Activated gamma-delta T cell (primary cell): Measurements from ENCODE around the gene C2CD4C.
"Not testable (repeated sequence)": the region's sequence is repeated elsewhere in the genome, so short reads cannot be mapped to it uniquely, and the experiment has no call there.

Experiments used
- DNase-seq: peaks from one replicate; lab custom pipeline; 2025; lab: John Stamatoyannopoulos, UW

Gene C2CD4C

GRCh38 chr19:382578-382977 is 26.4 kb downstream of the C2CD4C start:
- DNase-seq = not testable (repeated sequence)

GRCh38 chr19:381901-382300 is 27.0 kb downstream of the C2CD4C start:
- DNase-seq = not testable (repeated sequence)

- not testable (repeated sequence) for DNase-seq
Measured at GRCh38 chr19:380618-381219, 28.2 kb downstream of the C2CD4C start.

- DNase-seq = no peak
Measured at GRCh38 chr19:379796-380195, 29.2 kb downstream of the C2CD4C start.

GRCh38 chr19:378706-379105 is 30.2 kb downstream of the C2CD4C start:
- no peak for DNase-seq

GRCh38 chr19:377801-378581 is 31.0 kb downstream of the C2CD4C start:
- no peak for DNase-seq

GRCh38 chr19:376111-376470 is 32.9 kb downstream of the C2CD4C start:
- no peak for DNase-seq

- DNase-seq = no peak
Measured at GRCh38 chr19:375395-376110, 33.4 kb downstream of the C2CD4C start.

GRCh38 chr19:374886-375235 is 34.1 kb downstream of the C2CD4C start:
- no peak for DNase-seq

- DNase-seq = no peak
Measured at GRCh38 chr19:374183-374885, 34.6 kb downstream of the C2CD4C start.

- no peak for DNase-seq
Measured at GRCh38 chr19:373391-374182, 35.4 kb downstream of the C2CD4C start.

GRCh38 chr19:372306-372890 is 36.5 kb downstream of the C2CD4C start:
- no peak for DNase-seq

- DNase-seq = no peak
Measured at GRCh38 chr19:371501-372168, 37.3 kb downstream of the C2CD4C start.

- DNase-seq = no peak
Measured at GRCh38 chr19:370641-371330, 38.2 kb downstream of the C2CD4C start.

- no peak for DNase-seq
Measured at GRCh38 chr19:369876-370275, 39.1 kb downstream of the C2CD4C start.

GRCh38 chr19:369256-369655 is 39.7 kb downstream of the C2CD4C start:
- no peak for DNase-seq

GRCh38 chr19:368630-369024 is 40.3 kb downstream of the C2CD4C start:
- DNase-seq = no peak

- no peak for DNase-seq
Measured at GRCh38 chr19:367963-368629, 40.9 kb downstream of the C2CD4C start.

GRCh38 chr19:367561-367960 is 41.4 kb downstream of the C2CD4C start:
- no peak for DNase-seq

GRCh38 chr19:366951-367350 is 42.0 kb downstream of the C2CD4C start:
- no peak for DNase-seq
